Type B pancreatic cell (in vitro differentiated cells): ENCODE results near the gene EHMT1. TPM values are rescaled to one million over a fixed set of nuclear protein-coding genes. Genes with fewer than 3 reads are reported as not detected.

ENCODE experiments used
- DNase-seq: peaks from one replicate; pipeline ENCODE4 v3.0.0; 2021; ENCODE audit warnings: mixed read lengths; ENCODE audit not compliant: unreplicated experiment; ENCODE audit errors: extremely low spot score
- H3K27ac Mint-ChIP-seq: 2 replicates; pipeline ENCODE4 v1.8.0; 2021; ENCODE audit warnings: mild to moderate bottlenecking, mixed read lengths
- H3K27me3 Mint-ChIP-seq: 2 replicates; pipeline ENCODE4 v1.8.0; 2021; ENCODE audit warnings: mixed read lengths
- H3K36me3 Mint-ChIP-seq: 2 replicates; pipeline ENCODE4 v1.8.0; 2021; ENCODE audit warnings: mixed read lengths
- H3K4me1 Mint-ChIP-seq: one replicate; pipeline ENCODE4 v1.8.0; 2021; ENCODE audit warnings: mixed read lengths; ENCODE audit not compliant: unreplicated experiment
- H3K4me3 Mint-ChIP-seq: 2 replicates; pipeline ENCODE4 v1.8.0; 2021; ENCODE audit warnings: mild to moderate bottlenecking, mixed read lengths
- H3K9me3 Mint-ChIP-seq: 2 replicates; pipeline ENCODE4 v1.8.0; 2021; ENCODE audit warnings: mixed read lengths
- CTCF ChIP-seq: fragments of 200-600 bp; sonication (generic); conservative IDR thresholded peaks from 2 replicates; pipeline ENCODE4 v1.5.0; 2021; ENCODE audit warnings: antibody characterized with exemption, mild to moderate bottlenecking
- total RNA-seq: library from RNA; stranded (reverse); gene quantifications from 2 replicates; pipeline ENCODE4 v1.2.1, GENCODE V29; 2021; ENCODE audit warnings: low replicate concordance

EHMT1 gene
- total RNA-seq, 1 donor from 2014 or later, result 111 TPM

- Mint-ChIP-seq H3K27me3 (no peaks in the 10 kb centered on the region), H3K4me3 (no peak overlapping the region), H3K9me3 (no peaks in the 10 kb centered on the region), H3K4me1 (peaks cover 35% of the 10 kb centered on the region), H3K36me3 (peaks cover 16% of the 10 kb centered on the region), H3K27ac (no peak overlapping the region)
- TF ChIP-seq CTCF, result no peak
- no peak for DNase-seq
Measured at GRCh38 chr9:137631345-137632229, 12.8 kb downstream of the EHMT1 start.

GRCh38 chr9:137632230-137633161, 13.7 kb downstream of the EHMT1 start:
- Mint-ChIP-seq H3K27me3 (no peaks in the 10 kb centered on the region), H3K9me3 (no peaks in the 10 kb centered on the region), H3K4me1 (peaks cover 35% of the 10 kb centered on the region), H3K27ac (no peak overlapping the region), H3K4me3 (no peak overlapping the region), H3K36me3 (peaks cover 16% of the 10 kb centered on the region)
- TF ChIP-seq CTCF, result no peak
- no peak for DNase-seq

- Mint-ChIP-seq H3K9me3 (no peaks in the 10 kb centered on the region), H3K4me3 (no peak overlapping the region), H3K27ac (no peak overlapping the region), H3K36me3 (peaks cover 7% of the 10 kb centered on the region), H3K4me1 (peaks cover 26% of the 10 kb centered on the region), H3K27me3 (no peaks in the 10 kb centered on the region)
- DNase-seq, result no peak
- no peak for TF ChIP-seq CTCF
Measured at GRCh38 chr9:137634016-137634415, 15.2 kb downstream of the EHMT1 start.

- H3K9me3 Mint-ChIP-seq, result no peaks in the 10 kb centered on the region
- H3K4me1 Mint-ChIP-seq, result peaks cover 19% of the 10 kb centered on the region
- H3K4me3 Mint-ChIP-seq, result no peak overlapping the region
- H3K36me3 Mint-ChIP-seq, result peaks cover 24% of the 10 kb centered on the region
- H3K27me3 Mint-ChIP-seq, result no peaks in the 10 kb centered on the region
- no peak overlapping the region for H3K27ac Mint-ChIP-seq
- TF ChIP-seq CTCF, result no peak
- no peak for DNase-seq
Measured at GRCh38 chr9:137638680-137639079, 19.9 kb downstream of the EHMT1 start.

GRCh38 chr9:137639303-137640051, 20.7 kb downstream of the EHMT1 start:
- Mint-ChIP-seq H3K36me3 (peaks cover 28% of the 10 kb centered on the region), H3K4me1 (peaks cover 17% of the 10 kb centered on the region), H3K9me3 (no peaks in the 10 kb centered on the region), H3K27me3 (no peaks in the 10 kb centered on the region), H3K4me3 (no peak overlapping the region), H3K27ac (no peak overlapping the region)
- TF ChIP-seq CTCF, result no peak
- no peak for DNase-seq
